NCI-H1417 (cell line): ENCODE data around the gene EIF2D.
"Not testable (repeated sequence)": the region's sequence is repeated elsewhere in the genome, so short reads cannot be mapped to it uniquely, and the experiment has no call there.

Experiments
- DNase-seq, 3 experiments: peaks; one replicate each; lab custom pipeline; 2025; lab: John Stamatoyannopoulos, UW

Gene EIF2D

GRCh38 chr1:206635080-206635977 is 23.1 kb upstream of the EIF2D start, which contains the start of gene DYRK3:
Gene DYRK3 (plus strand): TSS chr1:206635536. CDS start chr1:206635704, 168 bp downstream.
- DNase-seq: peak; percentile 95 to 99 (median 96)

GRCh38 chr1:206634365-206635079 is 22.3 kb upstream of the EIF2D start:
- peak; percentile 86 to 100 (median 93) for DNase-seq

GRCh38 chr1:206633708-206634121 is 21.4 kb upstream of the EIF2D start:
- no peak for DNase-seq

- DNase-seq: peak; percentile 70 to 90 (median 77)
Measured at GRCh38 chr1:206631085-206631509, 18.8 kb upstream of the EIF2D start.

GRCh38 chr1:206628916-206629315 is 16.7 kb upstream of the EIF2D start:
- DNase-seq: no peak

GRCh38 chr1:206626396-206626795 is 14.1 kb upstream of the EIF2D start:
- not testable (repeated sequence) for DNase-seq

GRCh38 chr1:206609229-206609991 is 2.9 kb downstream of the EIF2D start:
- DNase-seq: no peak

- peak; percentile 5 to 57 (median 44) for DNase-seq
Measured at GRCh38 chr1:206608108-206608698, 4.1 kb downstream of the EIF2D start.

- DNase-seq: peak in 1 of 3 experiments; percentile 53
Measured at GRCh38 chr1:206606867-206607266, 5.4 kb downstream of the EIF2D start.

GRCh38 chr1:206604861-206605260 is 7.4 kb downstream of the EIF2D start:
- DNase-seq: no peak

- no peak for DNase-seq
Measured at GRCh38 chr1:206600527-206600926, 11.7 kb downstream of the EIF2D start.

GRCh38 chr1:206596319-206596666 is 16.0 kb downstream of the EIF2D start:
- no peak for DNase-seq

- no peak for DNase-seq
Measured at GRCh38 chr1:206595581-206596318, 16.5 kb downstream of the EIF2D start.

- DNase-seq: no peak
Measured at GRCh38 chr1:206593351-206593925, 18.8 kb downstream of the EIF2D start.

- DNase-seq: no peak
Measured at GRCh38 chr1:206591696-206592095, 20.6 kb downstream of the EIF2D start.

GRCh38 chr1:206591226-206591625 is 21.0 kb downstream of the EIF2D start:
- no peak for DNase-seq

- no peak for DNase-seq
Measured at GRCh38 chr1:206590025-206590758, 22.1 kb downstream of the EIF2D start.

- no peak for DNase-seq
Measured at GRCh38 chr1:206589206-206589605, 23.1 kb downstream of the EIF2D start.

- no peak for DNase-seq
Measured at GRCh38 chr1:206588492-206588891, 23.8 kb downstream of the EIF2D start.

GRCh38 chr1:206587904-206588303 is 24.4 kb downstream of the EIF2D start:
- no peak for DNase-seq
